GM19395 (cell line): Measurements from ENCODE around the gene SMIM1.
"Not testable (repeated sequence)": the region's sequence is repeated elsewhere in the genome, so short reads cannot be mapped to it uniquely, and the experiment has no call there.

Source experiments
- ATAC-seq: cut with Tn5 transposase; IDR thresholded peaks from one replicate; pipeline ENCODE4 v1.9.1; 2021; ENCODE audit warnings: mild to moderate bottlenecking, moderate library complexity; ENCODE audit not compliant: unreplicated experiment

The SMIM1 gene

DNA sequence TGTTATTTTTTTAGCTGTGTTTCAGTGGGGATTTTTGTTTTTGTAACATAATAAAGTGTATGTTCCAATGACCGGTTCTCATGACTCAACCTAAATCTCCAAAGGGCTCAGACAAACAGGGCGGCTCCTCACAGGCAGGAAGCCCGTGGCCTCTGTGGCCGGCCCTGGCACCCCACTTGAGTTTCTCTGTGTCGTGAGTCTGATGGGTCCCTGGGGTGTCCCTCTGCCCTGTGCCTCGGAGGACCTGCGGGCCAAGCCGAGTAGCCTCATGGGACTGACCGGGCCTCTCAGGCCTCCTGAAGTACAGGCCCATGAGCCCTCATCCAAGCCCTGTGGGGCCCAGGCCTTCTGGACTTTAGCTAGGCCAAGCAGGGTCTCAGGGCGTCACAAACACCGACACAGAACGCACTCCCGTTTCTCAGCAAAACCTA, 36.4 kb upstream of the SMIM1 start:
- ATAC-seq = no peak

DNA sequence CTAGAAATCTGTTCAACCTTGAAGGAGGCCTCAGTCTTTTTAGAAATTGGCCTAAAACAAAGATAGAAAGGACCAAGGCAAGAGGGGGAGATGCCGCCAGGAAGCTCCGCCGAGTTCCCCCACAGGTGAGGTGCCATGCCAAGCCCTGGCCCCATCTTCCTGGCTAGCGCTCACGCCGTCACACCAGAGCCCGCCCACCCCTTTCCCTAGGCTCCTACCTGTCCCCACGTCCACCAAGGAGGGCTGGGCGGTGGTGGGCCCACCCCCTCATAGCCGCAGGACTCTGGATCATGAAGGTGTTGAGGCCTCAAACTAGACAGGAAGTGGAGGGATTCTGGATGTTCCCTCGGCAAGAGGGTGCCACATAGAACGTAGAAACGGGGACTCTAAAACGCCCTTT, 35.8 kb upstream of the SMIM1 start:
- ATAC-seq = no peak

DNA sequence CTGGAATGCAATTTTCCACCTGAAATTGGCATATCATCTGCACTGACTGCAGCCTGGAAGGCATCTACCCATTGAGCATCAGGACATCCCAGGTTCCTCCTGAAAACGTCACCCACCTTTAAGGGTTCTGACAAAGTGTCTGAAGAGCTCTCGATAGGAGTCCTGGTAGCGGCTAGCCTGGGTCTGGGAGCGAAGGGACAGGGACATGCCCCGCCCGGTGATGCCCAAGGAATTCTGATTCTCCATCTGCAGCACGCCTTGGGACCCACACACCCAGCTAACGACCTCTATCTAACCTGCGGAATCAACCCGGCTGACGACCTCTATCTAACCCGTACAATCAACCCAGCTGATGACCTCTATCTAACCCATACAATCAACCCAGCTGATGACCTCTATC, 33.6 kb upstream of the SMIM1 start:
- no peak for ATAC-seq

DNA sequence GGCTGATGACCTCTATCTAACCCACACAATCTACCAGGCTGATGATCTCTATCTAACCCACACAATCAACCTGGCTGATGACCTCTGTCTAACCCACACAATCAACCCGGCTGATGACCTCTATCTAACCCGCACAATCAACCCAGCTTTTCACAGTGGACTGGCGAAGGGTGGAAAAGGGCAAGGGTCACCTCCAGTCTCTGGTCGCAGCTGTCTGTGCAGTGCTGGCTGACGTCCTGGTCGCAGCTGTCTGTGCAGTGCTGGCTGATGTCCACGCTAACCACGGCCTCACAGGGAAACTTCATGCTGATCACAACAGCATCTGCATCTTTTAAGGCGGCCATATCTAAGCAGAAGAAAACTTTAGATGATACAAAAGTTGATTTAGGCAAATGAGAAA, 32.5 kb upstream of the SMIM1 start:
- no peak for ATAC-seq

DNA sequence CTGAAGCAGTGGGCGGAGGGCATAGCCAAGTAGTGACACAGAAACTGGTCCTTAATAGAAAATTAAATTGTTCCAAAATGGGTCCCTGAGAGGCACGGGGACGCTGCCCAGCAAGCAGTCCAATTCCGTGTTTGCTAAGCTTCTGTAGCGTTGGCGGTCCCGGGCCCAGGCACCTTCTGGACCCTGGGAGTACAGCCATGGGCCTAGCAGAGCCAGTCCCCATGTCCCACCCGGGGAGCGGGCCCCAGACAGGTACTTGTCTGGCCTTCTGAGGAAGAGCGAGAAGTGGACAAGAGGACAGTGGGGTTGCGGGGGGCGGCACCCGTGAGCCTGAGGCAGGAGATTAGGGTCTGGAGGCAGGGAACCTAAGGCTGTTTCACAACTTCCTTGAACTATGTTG, 31.8 kb upstream of the SMIM1 start:
- ATAC-seq = no peak

DNA sequence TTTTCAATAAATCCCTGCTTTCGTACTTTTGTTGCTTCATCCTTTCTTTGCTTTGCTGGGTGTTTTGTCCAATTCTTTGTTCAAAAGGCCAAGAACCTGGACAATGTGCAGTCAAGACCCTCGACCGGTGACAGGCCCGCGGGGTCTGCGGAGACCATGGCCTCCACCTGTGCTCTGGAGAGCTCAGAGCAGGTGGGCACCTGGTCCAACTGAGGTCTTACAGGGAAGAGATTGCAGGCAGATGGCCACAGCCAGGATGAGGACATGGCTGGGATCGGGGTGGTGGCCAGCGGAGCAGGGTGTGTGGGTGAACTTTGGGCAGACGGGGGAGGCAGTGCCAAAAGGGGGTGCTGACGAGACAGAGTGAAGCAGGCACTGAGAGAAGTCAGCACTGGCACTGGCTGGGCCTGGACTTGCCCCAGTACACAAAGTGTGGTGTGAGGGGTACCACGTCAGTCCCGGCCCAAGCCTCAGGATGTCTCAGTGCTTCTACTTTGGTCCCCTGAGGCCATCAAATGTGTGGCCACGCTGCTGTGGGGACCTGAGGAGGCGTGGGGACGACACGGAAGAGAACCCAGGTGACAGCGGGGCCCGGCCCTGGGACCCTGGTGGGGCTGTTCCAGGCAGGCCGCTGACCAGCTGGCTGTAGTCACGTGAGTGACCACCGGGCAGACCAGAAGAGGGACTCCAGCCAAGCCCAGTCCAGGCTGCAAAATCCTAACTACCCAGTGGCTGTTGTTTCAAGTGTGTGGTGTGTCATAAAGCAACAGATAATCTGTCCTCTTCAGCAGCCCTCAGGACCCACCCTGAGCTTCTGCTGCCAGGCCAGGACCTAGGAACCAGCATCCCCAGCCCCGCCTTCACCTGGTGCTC, 30.7 kb upstream of the SMIM1 start:
- ATAC-seq = no peak

DNA sequence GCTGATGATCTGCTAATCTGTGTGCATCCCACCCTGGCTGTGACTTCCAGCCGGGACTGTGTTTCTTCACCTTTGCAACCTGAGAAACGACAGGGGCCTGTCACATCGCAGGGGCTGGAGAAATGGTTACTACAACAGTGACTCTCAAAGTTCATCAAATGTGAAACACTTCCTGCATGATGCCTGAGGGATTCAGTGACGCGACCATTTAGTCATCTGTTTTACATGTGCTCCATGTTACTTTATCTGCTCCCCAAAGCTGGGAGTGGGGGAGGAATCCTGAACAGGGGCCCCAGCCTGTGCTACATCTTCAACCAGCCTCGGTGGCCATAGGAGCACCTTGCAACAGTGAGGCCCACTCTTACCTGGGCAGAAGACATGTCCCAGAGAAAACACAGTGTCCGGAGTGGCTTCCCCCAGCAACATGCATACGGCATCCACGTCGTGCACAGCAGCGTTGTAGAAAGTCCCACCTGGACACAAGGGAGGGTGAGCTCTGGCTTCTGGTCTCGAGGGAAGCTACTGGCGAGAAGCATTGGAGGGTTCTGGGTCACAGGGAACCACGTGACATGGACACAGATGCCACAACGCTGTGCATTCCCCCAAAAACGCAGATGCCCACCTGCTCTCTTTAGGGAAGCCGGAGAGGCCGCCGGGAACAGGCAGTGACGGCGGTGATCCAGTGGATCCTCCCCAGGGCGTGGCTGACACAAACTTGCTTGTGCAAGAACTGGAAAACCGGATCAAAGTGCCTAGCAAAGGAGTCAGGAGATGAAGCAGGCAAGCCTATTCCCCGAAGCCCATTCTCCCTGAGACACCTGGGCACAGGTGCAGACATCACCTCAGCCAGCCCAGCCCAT, 29.9 kb upstream of the SMIM1 start:
- no peak for ATAC-seq

DNA sequence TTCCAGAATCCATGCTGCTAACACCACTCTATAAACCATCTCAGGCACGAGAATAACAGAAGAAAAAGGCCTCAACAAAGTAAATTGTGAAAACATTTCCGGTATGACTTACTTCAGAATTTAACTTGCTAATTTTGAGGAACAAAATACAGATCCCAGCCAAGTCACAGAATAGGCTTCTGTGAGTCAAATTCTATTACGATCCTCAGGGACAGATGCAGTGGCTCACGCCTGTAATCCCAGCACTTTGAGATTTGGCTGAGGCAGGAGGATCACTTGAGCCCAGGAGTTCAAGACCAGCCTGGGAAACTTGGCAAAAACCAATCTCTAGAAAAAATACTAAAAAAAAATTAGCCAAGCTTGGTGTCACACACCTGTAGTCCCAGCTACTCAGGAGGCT, 29.1 kb upstream of the SMIM1 start:
- ATAC-seq = no peak

DNA sequence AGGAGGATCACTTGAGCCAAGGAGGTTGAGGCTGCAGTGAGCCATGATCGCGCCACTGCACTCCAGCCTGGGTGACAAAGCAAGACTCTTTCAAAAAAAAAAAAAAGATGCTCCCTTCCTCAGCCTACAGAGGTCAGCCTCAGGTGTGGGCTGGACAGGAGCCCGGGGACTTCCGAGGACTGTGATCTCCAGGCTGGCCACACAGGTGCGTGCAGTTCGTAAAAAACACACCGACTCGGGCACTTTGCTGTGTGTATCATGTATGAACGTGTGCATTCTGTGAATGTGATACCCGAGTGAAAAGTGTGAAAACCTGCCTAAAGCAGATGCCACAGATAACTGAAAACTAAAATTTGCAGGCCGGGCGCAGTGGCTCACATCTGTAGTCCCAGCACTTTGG, 28.7 kb upstream of the SMIM1 start:
- no peak for ATAC-seq

DNA sequence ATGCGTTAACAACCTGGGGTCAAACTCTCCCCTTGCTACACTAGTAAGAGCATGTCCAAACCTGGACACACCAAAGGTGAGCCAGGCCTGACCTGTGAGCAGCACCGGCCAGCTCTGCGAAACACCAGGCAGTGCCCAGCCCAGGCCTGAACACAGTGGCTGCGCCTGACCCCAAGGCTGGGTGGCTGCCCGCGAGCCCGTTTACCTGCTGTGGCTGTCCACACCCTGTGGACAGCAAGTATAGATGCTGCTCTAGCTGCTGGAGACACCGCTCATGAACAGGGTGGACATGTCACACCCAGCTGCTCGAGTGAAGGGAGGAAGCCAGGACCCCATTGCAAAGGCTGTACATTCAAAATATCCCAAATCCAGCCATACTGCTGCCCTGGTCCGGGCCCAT, 27.9 kb upstream of the SMIM1 start:
- ATAC-seq = no peak

DNA sequence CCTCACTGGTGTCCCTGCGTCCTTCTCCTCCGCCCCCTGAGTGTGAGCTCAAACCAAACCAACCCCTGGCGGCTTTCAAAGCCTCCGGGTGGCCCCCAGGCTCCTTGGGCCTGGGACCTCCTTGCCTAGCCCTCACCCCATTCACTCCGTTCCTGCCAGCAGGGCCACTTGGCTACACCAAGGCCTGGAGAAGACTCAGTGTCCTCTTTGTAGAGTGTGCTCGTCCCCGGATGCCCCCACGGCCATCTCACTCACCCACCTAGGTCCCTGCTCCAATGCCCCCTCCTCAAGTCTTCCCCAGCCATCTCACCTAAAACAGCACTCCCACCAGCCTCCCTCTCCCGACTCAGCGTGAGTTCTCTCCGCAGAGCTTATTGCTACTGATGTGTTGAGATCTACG, 27.5 kb upstream of the SMIM1 start:
- no peak for ATAC-seq

DNA sequence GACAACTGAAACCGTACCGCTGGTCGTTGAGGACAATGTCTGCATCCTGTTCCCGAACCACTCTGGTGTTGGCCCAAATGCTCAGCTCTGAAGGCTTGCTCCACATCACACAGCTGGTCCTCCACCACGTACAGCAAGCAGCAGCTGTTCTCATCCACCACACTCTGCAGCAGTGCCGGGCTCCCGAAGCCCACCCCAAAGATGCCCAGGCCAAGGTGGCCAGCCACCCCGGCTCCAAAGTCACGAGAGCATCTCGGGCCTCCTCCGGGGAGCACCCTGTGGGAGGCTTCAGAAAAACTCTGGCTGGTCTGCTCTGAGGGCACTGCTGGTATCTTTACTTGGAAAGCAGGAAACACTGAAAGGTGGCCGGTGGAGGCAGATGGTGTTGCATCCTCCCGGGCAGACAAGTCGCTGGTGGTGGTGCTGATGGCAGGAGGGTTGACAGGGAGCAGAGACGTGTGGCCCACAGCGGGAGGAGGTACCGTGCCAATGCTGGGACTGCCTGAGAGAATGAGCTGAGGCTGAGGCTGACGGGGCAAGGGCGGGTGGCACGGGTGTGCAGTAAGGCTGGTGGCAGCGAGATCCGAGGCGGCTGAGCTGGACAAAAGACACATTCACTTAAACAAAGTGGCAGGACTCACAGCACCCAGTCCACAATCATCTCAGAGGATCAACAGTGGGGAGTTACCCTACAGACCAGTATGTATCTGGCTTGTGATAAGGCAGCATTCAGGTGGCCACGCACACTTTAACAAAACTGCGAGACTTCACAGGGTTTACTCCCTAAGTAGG, 26.8 kb upstream of the SMIM1 start:
- ATAC-seq = no peak

DNA sequence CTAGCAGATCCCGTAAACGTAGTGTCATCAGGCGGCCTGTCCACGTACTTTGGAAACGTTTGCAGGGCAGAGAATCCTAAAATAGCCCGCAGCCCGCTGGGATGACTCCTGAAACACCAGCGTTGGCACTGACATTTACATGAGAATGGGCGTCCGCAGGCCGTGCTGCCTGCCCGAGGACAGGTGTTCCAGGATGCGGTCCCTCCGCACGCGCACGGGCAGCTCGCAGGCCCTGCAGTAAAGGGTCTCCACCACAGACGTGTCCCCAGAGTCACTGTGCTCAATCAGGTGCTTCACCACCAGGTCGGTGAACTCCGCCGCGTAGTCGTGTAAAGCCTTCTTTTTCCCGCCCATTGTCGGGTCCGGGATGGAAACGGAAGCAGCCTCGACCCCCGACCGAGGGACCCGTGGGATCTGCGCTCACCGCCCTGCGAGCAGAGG, 26.1 kb upstream of the SMIM1 start:
- ATAC-seq = peak; percentile 26

DNA sequence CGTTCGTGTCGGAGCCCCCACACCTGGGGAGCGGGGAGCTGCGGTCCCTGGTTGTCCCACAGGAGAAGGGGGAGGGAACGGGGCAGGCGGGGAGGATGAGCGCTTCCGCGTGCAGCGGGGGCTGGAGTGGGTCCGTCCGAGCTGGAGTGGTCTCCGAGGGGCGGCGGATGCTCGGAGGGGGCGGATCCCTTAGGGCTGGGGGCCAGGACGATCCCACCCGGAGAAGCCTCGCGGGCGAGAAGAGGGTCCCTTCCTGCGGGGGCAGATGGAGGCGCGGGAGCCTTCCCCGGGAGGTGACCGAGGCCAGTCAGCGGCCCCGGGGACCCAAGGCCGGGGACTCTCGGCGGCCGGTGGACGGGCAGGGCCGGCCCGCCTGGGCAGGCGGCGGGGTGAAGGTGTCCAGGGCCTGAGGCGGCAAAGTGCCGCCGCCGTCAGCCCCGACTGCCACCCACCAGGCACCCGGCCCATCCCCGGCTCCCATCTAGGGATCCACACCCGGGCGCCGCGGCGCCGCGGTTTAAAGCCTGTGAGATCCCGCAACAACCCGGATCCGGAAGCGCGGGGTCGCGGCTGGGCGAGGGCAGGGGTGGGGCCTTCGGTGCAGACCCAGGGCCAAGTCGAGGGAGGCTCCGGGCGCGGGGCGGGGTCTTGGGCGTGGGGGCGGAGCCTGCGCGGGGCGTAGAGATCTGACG, 25.6 kb upstream of the SMIM1 start:
- peak; percentile 75 for ATAC-seq

DNA sequence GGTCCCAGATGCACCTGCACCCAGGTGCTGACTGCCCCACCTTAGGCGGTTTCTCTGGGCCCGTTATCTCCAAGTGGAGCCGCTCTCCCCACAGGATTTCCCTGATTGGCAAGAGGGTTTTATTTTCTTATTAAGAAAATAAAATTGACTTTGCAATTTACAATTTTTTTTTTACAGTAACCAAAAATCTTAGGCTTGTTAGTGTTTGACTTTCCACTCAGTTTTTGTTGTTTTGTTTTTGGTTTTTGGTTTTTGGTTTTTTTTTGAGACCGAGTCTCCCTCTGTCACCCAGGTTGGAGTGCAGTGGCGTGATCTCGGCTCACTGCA, 25.1 kb upstream of the SMIM1 start:
- no peak for ATAC-seq

DNA sequence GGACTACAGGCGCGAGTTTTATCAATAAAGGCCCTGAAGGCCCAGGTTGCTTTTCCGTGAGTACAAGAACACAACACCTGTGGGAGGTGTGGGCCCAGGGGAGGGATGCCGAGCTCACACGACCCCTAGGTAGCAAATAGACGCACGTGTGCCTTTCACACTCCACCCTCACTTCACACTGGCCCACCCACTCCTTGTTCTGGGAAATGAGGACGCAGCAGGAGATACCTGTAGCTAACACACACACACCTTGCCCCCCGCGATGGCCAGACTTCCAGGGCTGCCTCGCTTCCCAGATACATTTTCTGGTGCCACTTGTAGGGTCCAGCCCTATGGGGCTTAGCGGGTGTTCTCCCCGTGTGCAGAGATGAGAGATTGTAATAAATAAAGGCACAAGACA, 24.6 kb upstream of the SMIM1 start:
- no peak for ATAC-seq

DNA sequence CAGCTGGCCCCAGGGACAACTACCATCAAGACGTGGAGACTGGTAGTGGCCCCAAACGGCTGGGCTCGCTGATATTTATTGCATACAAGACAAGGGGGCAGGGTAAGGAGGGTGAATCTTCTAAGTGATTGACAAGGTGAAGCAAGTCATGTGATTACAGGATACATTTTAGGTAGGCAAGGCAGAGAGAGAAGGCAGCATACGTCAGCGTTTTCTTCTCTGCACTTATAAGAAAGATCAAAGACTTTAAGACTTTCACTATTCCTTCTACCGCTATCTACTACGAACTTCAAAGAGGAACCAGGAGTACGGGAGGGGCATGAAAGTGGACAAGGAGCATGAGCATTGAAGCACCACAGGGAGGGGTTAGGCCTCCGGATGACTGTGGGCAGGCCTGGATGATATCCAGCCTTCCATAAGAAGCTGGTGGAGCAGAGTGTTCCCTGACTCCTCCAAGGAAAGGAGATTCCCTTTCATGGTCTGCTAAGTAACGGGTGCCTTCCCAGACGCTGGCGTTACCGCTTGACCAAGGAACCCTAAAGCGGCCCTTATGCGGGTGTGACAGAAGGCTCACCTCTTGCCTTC, 24.1 kb upstream of the SMIM1 start:
- not testable (repeated sequence) for ATAC-seq

DNA sequence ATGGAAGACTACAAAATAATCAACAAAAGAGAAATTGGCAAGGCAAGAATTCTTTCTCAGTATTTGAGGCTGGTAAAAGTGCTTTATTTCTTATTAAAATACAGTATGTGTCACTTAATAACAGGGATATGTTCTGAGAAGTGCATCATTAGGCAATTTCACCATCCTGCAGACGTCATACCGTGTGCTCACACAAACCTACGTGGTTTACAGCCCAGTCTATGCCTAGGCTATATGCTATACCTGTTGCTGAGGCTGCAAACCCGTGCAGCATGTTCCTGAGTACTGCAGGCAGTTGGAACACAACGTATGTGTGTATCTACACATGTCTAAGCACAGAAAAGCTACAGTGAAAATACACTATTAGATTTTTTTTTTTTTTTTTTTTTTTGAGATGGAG, 23.0 kb upstream of the SMIM1 start:
- ATAC-seq = no peak

DNA sequence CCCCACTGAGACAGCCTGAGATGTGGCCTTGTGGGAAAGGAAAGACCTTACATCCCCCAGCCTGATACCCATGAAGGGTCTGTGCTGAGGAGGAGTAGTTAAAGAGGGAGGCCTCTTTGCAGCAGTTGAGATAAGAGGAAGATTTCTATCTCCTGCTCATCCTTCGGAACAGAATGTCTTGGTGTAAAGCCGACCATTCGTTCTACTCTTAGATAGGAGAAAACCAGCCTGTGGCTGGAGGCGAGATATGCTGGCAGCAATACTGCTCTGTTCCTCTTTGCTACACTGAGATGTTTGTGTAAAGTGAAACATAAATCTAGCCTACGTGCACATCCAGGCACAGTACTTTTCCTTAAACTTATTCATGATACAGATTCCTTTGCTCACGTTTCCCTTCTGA, 21.8 kb upstream of the SMIM1 start:
- ATAC-seq = no peak

DNA sequence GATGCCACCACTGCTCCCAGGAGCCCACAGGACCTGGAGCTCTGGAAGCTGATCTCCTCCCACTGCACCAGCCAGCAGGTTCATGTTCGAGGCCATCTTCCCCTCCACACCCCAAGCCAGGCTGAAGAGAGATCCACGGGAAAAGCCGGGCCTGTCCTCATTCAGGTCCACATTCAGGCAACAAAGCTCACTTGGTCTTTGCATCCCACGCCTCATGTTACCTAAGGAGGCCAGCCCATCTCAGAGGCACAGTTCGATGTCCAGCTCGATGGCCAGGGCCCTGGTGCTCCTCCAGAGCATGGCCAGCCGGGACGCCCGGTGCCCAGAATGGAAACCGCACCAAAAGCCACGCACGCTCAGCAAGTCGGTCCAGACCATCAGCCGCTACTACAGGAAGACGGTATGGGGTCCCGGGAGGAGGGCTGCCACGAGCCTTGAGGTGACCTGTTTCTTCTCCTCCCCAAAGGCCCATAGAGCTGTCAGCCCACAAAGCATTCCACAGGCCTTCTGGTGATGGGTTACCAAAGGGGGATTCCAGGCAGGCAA, 20.1 kb upstream of the SMIM1 start, which contains the start of gene CCDC27:
Gene CCDC27, plus strand, starts transcription at position 51 of the 546 bp plus-strand sequence. Its CDS starts 32 bp downstream, at position 83.
- no peak for ATAC-seq
